Lower lobe of right lung (tissue), 2 donors: ENCODE data around the gene ZNRF3. TPM values are rescaled to one million over a fixed set of nuclear protein-coding genes. Genes with fewer than 3 reads are reported as not detected.
"Not testable (repeated sequence)": the region's sequence is repeated elsewhere in the genome, so short reads cannot be mapped to it uniquely, and the experiment has no call there.

Experiments used
- ATAC-seq, 2 donors: fragments of 200-7000 bp; cut with Tn5 transposase; one replicate each; pipeline ENCODE4 v1.9.1; 2020 to 2022; ENCODE audit warnings: mild to moderate bottlenecking in 2 of 2, moderate library complexity in 2 of 2
- DNase-seq: peaks from one replicate; pipeline ENCODE4 v3.0.0-alpha.2; 2020
- H3K27ac ChIP-seq: fragments of 200-600 bp; one replicate; pipeline ENCODE4 v1.8.0; 2022
- H3K27me3 ChIP-seq: fragments of 200-600 bp; one replicate; pipeline ENCODE4 v1.8.0; 2022; ENCODE audit warnings: low read depth
- H3K36me3 ChIP-seq: fragments of 200-600 bp; one replicate; pipeline ENCODE4 v1.8.0; 2022; ENCODE audit warnings: mild to moderate bottlenecking
- H3K4me1 ChIP-seq: fragments of 200-600 bp; one replicate; pipeline ENCODE4 v1.8.0; 2022
- H3K4me3 ChIP-seq: fragments of 200-600 bp; one replicate; pipeline ENCODE4 v1.8.0; 2022; ENCODE audit warnings: mild to moderate bottlenecking
- H3K9me3 ChIP-seq: fragments of 200-600 bp; one replicate; pipeline ENCODE4 v1.8.0; 2022
- intact Hi-C: fragments of 100-400 bp; cut with DNase I; formaldehyde crosslinking; loops from one replicate; pipeline ENCODE4 v1.11.0; 2022
- total RNA-seq: library from RNA; stranded (reverse); fragmentation: NEBNext Ultra II Directional; extraction: Animal tissue kit (Norgen Biotek cat#: 25700); gene quantifications from one replicate; pipeline ENCODE4 v1.2.1, GENCODE V29; 2021
- TF ChIP-seq, protein P1 (sequence below): fragments of 200-600 bp; IDR thresholded peaks from one replicate; pipeline ENCODE4 v1.8.0; 2022; ENCODE audit warnings: antibody characterized with exemption, mild to moderate bottlenecking
- donor health status: DM: no; HTN: yes; CAD: no; lungs with severe emphysema.

ZNRF3 gene
- total RNA-seq, 1 donor from 2014 or later: 11.3 TPM

DNA sequence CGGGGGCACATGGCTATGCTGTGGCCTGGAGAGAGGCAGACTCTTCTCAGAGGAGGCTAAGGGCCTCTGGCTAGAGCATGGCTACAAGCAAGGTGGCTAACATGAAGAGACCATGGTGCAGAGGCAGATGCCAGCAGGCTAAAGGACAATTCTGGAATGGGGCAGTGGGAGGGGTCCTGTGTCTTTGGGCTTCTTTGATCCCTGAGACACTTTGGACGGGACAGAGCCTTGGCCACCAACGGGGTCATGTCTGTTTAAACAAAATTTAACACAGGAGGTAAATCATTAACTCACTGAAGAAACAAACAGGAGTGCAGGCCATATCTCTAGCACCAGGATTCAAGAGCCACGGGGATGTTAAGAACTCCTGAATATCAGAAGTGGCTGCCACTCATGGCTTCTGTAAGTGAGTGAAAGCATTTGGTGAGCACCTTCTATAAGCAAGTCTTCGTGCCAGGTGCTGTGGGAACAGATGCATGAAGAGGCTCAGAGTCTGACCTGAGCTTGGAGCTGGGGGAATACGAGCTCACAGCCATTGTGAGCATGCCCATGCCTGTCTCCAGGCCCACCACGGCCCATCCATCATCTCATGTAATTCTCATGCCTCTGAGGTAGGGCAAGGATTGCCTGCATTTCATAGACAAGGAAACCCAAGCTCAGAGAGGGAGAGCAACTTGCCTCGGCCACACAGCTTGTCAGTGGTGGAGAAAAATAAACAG is 18.3 kb upstream of the ZNRF3 start:
- DNase-seq (no peak), ATAC-seq (peak; percentile 88 to 94)
- intact Hi-C loops: no loop called here
- TF ChIP-seq, protein P1, sequence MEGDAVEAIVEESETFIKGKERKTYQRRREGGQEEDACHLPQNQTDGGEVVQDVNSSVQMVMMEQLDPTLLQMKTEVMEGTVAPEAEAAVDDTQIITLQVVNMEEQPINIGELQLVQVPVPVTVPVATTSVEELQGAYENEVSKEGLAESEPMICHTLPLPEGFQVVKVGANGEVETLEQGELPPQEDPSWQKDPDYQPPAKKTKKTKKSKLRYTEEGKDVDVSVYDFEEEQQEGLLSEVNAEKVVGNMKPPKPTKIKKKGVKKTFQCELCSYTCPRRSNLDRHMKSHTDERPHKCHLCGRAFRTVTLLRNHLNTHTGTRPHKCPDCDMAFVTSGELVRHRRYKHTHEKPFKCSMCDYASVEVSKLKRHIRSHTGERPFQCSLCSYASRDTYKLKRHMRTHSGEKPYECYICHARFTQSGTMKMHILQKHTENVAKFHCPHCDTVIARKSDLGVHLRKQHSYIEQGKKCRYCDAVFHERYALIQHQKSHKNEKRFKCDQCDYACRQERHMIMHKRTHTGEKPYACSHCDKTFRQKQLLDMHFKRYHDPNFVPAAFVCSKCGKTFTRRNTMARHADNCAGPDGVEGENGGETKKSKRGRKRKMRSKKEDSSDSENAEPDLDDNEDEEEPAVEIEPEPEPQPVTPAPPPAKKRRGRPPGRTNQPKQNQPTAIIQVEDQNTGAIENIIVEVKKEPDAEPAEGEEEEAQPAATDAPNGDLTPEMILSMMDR: no peak
- H3K27me3 ChIP-seq: no peaks in the 10 kb centered on the region
- no peaks in the 10 kb centered on the region for H3K36me3 ChIP-seq
- no peak overlapping the region for H3K27ac ChIP-seq
- H3K9me3 ChIP-seq: no peaks in the 10 kb centered on the region
- no peak overlapping the region for H3K4me3 ChIP-seq
- H3K4me1 ChIP-seq: peaks cover 11% of the 10 kb centered on the region

DNA sequence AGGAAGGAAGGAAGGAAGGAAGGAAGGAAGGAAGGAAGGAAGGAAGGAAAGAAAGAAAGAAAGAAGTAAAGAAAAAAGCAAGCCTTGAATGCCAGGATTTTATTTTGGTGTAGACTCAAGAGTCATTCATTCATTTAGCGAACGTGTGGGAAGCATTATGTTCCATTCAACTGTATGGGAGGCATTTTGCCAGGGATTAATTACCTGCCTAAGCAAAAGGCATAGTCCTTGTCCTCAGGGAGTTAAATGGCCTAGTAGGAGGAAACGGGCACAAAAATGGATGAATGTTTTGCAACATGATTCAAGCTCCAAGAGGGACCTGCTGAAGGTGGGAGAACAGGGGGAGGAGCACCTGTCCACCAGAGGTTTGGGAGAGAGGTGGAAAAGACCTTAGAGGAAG is 16.2 kb upstream of the ZNRF3 start:
- no peak for DNase-seq
- no peak for ATAC-seq
- Histone ChIP-seq H3K27me3 (no peaks in the 10 kb centered on the region), H3K27ac (no peak overlapping the region), H3K36me3 (no peaks in the 10 kb centered on the region), H3K4me1 (peaks cover 11% of the 10 kb centered on the region), H3K4me3 (no peak overlapping the region), H3K9me3 (no peaks in the 10 kb centered on the region)
- TF ChIP-seq, protein P1: no peak
- intact Hi-C loops: no loop called here

DNA sequence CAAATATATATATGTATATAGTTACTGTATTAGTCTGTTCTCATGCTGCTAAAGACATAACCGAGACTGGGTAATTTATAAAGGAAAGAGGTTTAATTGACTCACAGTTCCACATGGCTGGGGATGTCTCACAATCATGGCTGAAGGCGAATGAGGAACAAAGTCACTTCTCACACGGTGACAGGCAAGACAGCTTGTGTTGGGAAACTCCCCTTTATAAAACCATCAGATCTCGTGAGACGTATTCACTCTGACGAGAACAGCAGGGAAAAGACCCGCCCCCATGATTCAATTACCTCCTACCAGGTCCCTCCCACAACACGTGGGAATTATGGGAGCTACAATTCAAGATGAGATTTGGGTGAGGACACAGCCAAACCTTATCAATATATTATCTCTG is 15.0 kb upstream of the ZNRF3 start:
- peaks cover 11% of the 10 kb centered on the region for H3K4me1 ChIP-seq
- H3K4me3 ChIP-seq, DNase-seq, H3K27ac ChIP-seq, H3K36me3 ChIP-seq, H3K27me3 ChIP-seq, intact Hi-C loops, ATAC-seq, H3K9me3 ChIP-seq: not testable (repeated sequence)

DNA sequence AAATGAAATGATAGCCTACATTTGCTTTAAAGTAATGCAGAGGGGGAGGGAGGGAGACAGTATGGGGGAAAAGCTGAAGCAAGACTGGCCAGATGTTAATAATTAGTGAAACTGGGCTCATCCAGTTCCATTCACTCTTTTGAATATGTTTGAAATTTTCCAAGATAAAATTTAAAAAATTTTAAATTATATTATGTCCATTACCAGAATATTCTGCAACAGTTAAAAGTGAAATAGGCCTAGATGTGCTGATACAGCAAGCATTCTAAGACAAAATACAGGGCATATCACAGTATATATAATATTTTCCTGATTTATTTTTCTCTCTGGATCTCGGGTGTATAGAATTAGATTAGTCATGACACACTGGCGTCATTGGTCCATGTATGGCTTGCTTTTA is 13.6 kb upstream of the ZNRF3 start:
- Histone ChIP-seq H3K4me1 (peaks cover 10% of the 10 kb centered on the region), H3K27ac (no peak overlapping the region), H3K4me3 (no peak overlapping the region), H3K27me3 (no peaks in the 10 kb centered on the region), H3K36me3 (no peaks in the 10 kb centered on the region), H3K9me3 (no peaks in the 10 kb centered on the region)
- no peak for ATAC-seq
- no peak for DNase-seq
- intact Hi-C loops: no loop called here
- TF ChIP-seq, protein P1: no peak

DNA sequence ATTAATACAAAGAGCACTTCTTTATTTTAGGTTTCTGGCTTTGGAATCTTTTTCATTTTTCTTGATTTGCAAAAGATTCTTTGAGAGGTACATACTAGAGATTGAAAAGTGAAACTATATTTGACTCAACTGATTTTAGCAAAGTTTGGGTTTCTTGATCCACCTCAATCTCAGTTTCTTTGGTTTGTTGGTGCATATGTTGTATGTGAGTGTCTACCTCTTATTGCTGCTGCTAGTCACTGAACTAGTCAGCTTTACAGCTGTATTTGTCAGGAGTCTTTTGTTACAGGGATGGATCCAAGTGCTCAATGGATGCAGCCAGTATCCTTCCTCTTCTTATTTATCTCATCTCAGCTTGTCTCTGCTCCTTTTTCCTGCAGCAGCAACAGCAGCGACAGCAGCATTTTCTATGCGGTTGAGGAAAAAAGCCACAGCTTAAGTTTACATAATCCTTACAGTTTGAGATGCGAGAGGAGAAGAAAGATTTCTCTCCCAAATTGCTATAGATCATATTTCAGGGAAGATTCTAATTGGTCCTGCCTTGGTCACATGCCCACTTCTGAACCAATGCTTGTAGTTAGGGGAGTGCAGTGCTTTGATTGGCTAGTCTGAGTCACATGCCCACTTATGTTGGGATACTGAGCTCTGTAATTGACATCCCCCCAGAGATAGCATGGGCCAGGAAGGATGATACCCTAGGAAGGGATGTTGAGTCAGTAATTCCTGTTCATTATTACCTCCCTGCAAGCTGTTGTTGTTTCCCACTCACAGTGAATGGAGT is 10.0 kb upstream of the ZNRF3 start:
- intact Hi-C loops: no loop called here
- Histone ChIP-seq H3K27me3 (no peaks in the 10 kb centered on the region), H3K9me3 (no peaks in the 10 kb centered on the region), H3K36me3 (no peaks in the 10 kb centered on the region), H3K27ac (no peak overlapping the region), H3K4me3 (no peak overlapping the region), H3K4me1 (no peaks in the 10 kb centered on the region)
- ATAC-seq (no peak), DNase-seq (no peak)
- TF ChIP-seq, protein P1: no peak

DNA sequence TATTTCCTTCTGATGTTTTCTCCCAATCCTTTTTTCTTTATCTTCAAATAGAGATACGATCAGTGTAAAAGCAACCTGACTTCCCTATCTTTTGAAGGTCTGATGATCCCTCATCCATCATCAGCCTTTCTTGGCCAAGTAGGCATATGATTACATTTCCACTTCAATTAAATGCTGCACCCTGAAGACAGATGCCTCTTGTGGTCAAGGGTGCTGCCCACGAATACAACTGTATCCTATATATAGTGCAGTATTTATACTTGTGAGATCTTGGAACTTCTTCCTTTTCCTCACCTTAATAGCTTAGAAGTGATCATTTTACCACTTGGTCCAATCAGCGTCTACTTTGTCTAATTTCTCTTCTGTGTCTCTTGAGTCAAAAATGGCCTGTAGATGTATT is 9.3 kb upstream of the ZNRF3 start:
- Histone ChIP-seq H3K9me3 (no peaks in the 10 kb centered on the region), H3K4me3 (no peak overlapping the region), H3K36me3 (no peaks in the 10 kb centered on the region), H3K27me3 (no peaks in the 10 kb centered on the region), H3K27ac (no peak overlapping the region), H3K4me1 (no peaks in the 10 kb centered on the region)
- TF ChIP-seq, protein P1: no peak
- intact Hi-C loops: no loop called here
- DNase-seq (no peak), ATAC-seq (no peak)
